Measurements from ENCODE around the gene MBLAC1.

MBLAC1 gene

GRCh38 chr7:100153708-100154535, 27.2 kb downstream of the MBLAC1 start:
- DNase-seq (ENCODE audit: low read depth, low spot score), result no peak

GRCh38 chr7:100154651-100155491, 28.1 kb downstream of the MBLAC1 start:
- no peak for DNase-seq (ENCODE audit: low read depth, low spot score)

- no peak for DNase-seq (ENCODE audit: low read depth, low spot score)
Measured at GRCh38 chr7:100155553-100156317, 29.0 kb downstream of the MBLAC1 start.

GRCh38 chr7:100156331-100157068, 29.7 kb downstream of the MBLAC1 start:
- no peak for DNase-seq (ENCODE audit: low read depth, low spot score)

GRCh38 chr7:100157069-100157333, 30.2 kb downstream of the MBLAC1 start:
- DNase-seq (ENCODE audit: low read depth, low spot score), result no peak

GRCh38 chr7:100157334-100158228, 30.8 kb downstream of the MBLAC1 start:
- no peak for DNase-seq (ENCODE audit: low read depth, low spot score)

- DNase-seq (ENCODE audit: low read depth, low spot score), result peak; percentile 85
Measured at GRCh38 chr7:100158229-100159098, 31.7 kb downstream of the MBLAC1 start, which contains the start of gene TRAPPC14. Gene TRAPPC14, minus strand, starts transcription at chr7:100158723. Its CDS starts 224 bp downstream, at chr7:100158499.

GRCh38 chr7:100159099-100159623, 32.4 kb downstream of the MBLAC1 start:
- DNase-seq (ENCODE audit: low read depth, low spot score), result no peak

- DNase-seq (ENCODE audit: low read depth, low spot score), result no peak
Measured at GRCh38 chr7:100160067-100160466, 33.3 kb downstream of the MBLAC1 start.

- no peak for DNase-seq (ENCODE audit: low read depth, low spot score)
Measured at GRCh38 chr7:100163006-100163531, 36.3 kb downstream of the MBLAC1 start.

GRCh38 chr7:100163871-100164270, 37.1 kb downstream of the MBLAC1 start:
- DNase-seq (ENCODE audit: low read depth, low spot score), result no peak

GRCh38 chr7:100166317-100166940, 39.7 kb downstream of the MBLAC1 start:
- no peak for DNase-seq (ENCODE audit: low read depth, low spot score)

GRCh38 chr7:100166970-100167911, 40.5 kb downstream of the MBLAC1 start:
- no peak for DNase-seq (ENCODE audit: low read depth, low spot score)

GRCh38 chr7:100167912-100168323, 41.2 kb downstream of the MBLAC1 start:
- no peak for DNase-seq (ENCODE audit: low read depth, low spot score)

GRCh38 chr7:100169147-100169850, 42.5 kb downstream of the MBLAC1 start:
- no peak for DNase-seq (ENCODE audit: low read depth, low spot score)

GRCh38 chr7:100170101-100170897, 43.5 kb downstream of the MBLAC1 start:
- DNase-seq (ENCODE audit: low read depth, low spot score), result no peak

Data from activated naive CD8-positive, alpha-beta T cell treated with anti-CD3 and anti-CD28 coated beads, Interleukin-2, amount 50 U/mL, for 16 hours (primary cell).